GM12878 (cell line): ENCODE data around the gene PLCB2. TPM values are rescaled to one million over a fixed set of nuclear protein-coding genes. Genes with fewer than 3 reads are reported as not detected.
A peak's percentile ranks its signal among the peaks of the same experiment; 100 is the strongest.

ENCODE experiments used
- ATAC-seq: fragments of 200-7000 bp; cut with Tn5 transposase; 3 replicates; pipeline ENCODE4 v1.9.1; 2020; ENCODE audit warnings: mild to moderate bottlenecking, moderate library complexity
- BruUV-seq: library from RNA; stranded (reverse); fragments of 400-500 nt; replicated peaks from 2 replicates; lab custom pipeline; 2021; lab: Mats Ljungman, UMichigan
- CTCF ChIA-PET: fragments of 300-600 bp; sonication (Branson Sonifier 250); formaldehyde crosslinking; extraction: SDS; loops from one replicate; lab custom pipeline; 2021; ENCODE audit warnings: inconsistent platforms; lab: Yijun Ruan, JAX
- POLR2A ChIA-PET: fragments of 350-600 bp; formaldehyde crosslinking; extraction: SDS; loops from one replicate; lab custom pipeline; 2021; ENCODE audit warnings: inconsistent platforms; lab: Charles Lee
- RAD21 ChIA-PET: fragments of 300-600 bp; sonication (Branson Sonifier 250); formaldehyde crosslinking; loops from one replicate; lab custom pipeline; 2023; ENCODE audit warnings: antibody characterized with exemption; ENCODE audit not compliant: unreplicated experiment; lab: Charles Lee
- SMC1A ChIA-PET: fragments of 300-600 bp; sonication (Branson Sonifier 250); formaldehyde crosslinking; loops from one replicate; lab custom pipeline; 2023; ENCODE audit not compliant: unreplicated experiment, uncharacterized antibody; lab: Charles Lee
- DNase-seq: peaks from one replicate; pipeline ENCODE4 v3.0.0-alpha.2; 2011; ENCODE audit warnings: low read depth, low spot score
- FAIRE-seq: peaks from 3 replicates; lab custom pipeline; 2011; peaks lifted over from hg19 to GRCh38; lab: Jason Lieb, UNC
- H2AFZ ChIP-seq: 2 replicates; pipeline ENCODE4 v1.6.0; 2011; ENCODE audit warnings: low read depth, low read length, control low read depth; ENCODE audit not compliant: control insufficient read depth
- H3K27ac ChIP-seq: 2 replicates; pipeline ENCODE4 v1.5.1; 2011; ENCODE audit warnings: control low read depth; ENCODE audit not compliant: control insufficient read depth, insufficient read depth
- H3K27me3 ChIP-seq, 2 experiments: replicated peaks in 1 of 2; 2 replicates each; pipeline versions ENCODE4 v1.6.0 to v1.6.1; 2011; ENCODE audit warnings: low read length in 1 of 2; ENCODE audit not compliant: control insufficient read depth in 2 of 2, insufficient read depth in 2 of 2
- H3K36me3 ChIP-seq, 2 experiments: 2 replicates each; pipeline ENCODE4 v1.5.1; 2011; ENCODE audit warnings: low read length in 1 of 2; ENCODE audit not compliant: control insufficient read depth in 2 of 2, insufficient read depth in 2 of 2
- H3K4me1 ChIP-seq: 2 replicates; pipeline ENCODE4 v1.6.1; 2011; ENCODE audit warnings: mild to moderate bottlenecking, low read length, moderate library complexity, mixed read lengths; ENCODE audit not compliant: control insufficient read depth, insufficient read depth
- H3K4me2 ChIP-seq: 2 replicates; pipeline ENCODE4 v1.6.0; 2011; ENCODE audit warnings: control low read depth; ENCODE audit not compliant: control insufficient read depth, insufficient read depth
- H3K4me3 ChIP-seq: fragments of 200-600 bp; sonication (generic); 2 replicates; pipeline ENCODE4 v1.5.1; 2016
- H3K79me2 ChIP-seq: 2 replicates; pipeline ENCODE4 v1.6.0; 2011; ENCODE audit warnings: low read length; ENCODE audit not compliant: control insufficient read depth, insufficient read depth
- H3K9ac ChIP-seq: 2 replicates; pipeline ENCODE4 v1.8.0; 2011; ENCODE audit warnings: low read length, control low read depth, mixed read lengths; ENCODE audit not compliant: control insufficient read depth, insufficient read depth
- H3K9me3 ChIP-seq: replicated peaks from 3 replicates; pipeline ENCODE4 v1.5.1; 2011; ENCODE audit warnings: mild to moderate bottlenecking, low read length; ENCODE audit not compliant: control insufficient read depth, insufficient read depth
- H4K20me1 ChIP-seq: 2 replicates; pipeline ENCODE4 v1.6.0; 2011; ENCODE audit not compliant: control insufficient read depth, insufficient read depth
- BACH1 ChIP-seq: fragments of 450-650 bp; IDR thresholded peaks from 2 replicates; pipeline ENCODE4 v1.6.1; 2017; ENCODE audit warnings: mild to moderate bottlenecking, borderline replicate concordance
- BCL11A ChIP-seq: IDR thresholded peaks from 2 replicates; pipeline ENCODE4 v1.6.1; 2011; ENCODE audit warnings: low read depth, low read length
- MEF2B ChIP-seq: fragments of 450-650 bp; IDR thresholded peaks from 2 replicates; pipeline ENCODE4 v1.6.1; 2018; ENCODE audit warnings: mild to moderate bottlenecking, moderate library complexity; ENCODE audit not compliant: partially characterized antibody, poor library complexity, severe bottlenecking
- MTA2 ChIP-seq: fragments of 450-650 bp; IDR thresholded peaks from 2 replicates; pipeline ENCODE4 v1.6.1; 2016; ENCODE audit warnings: low read depth, mild to moderate bottlenecking, moderate library complexity
- NKRF ChIP-seq: fragments of 450-650 bp; conservative IDR thresholded peaks from 2 replicates; pipeline ENCODE4 v1.6.1; 2017; ENCODE audit warnings: mild to moderate bottlenecking, moderate library complexity
- PAX8 ChIP-seq: fragments of 450-650 bp; IDR thresholded peaks from 2 replicates; pipeline ENCODE4 v1.6.1; 2017; ENCODE audit warnings: mild to moderate bottlenecking, moderate library complexity
- POLR2AphosphoS2 ChIP-seq: IDR thresholded peaks from 2 replicates; pipeline ENCODE4 v1.6.1; 2011; ENCODE audit warnings: low read depth, mild to moderate bottlenecking, low read length, improper control_type of control experiment, moderate library complexity
- RB1 ChIP-seq: fragments of 450-650 bp; formaldehyde crosslinking; IDR thresholded peaks from 2 replicates; pipeline ENCODE4 v1.6.1; 2017; ENCODE audit warnings: mild to moderate bottlenecking, borderline replicate concordance
- RUNX3 ChIP-seq: IDR thresholded peaks from 2 replicates; pipeline ENCODE4 v1.6.1; 2012; ENCODE audit warnings: low read length, inconsistent platforms
- SIX5 ChIP-seq: IDR thresholded peaks from 2 replicates; pipeline ENCODE4 v1.6.1; 2011; ENCODE audit warnings: mild to moderate bottlenecking, low read depth, low read length, moderate library complexity; ENCODE audit not compliant: severe bottlenecking
- SREBF1 ChIP-seq: IDR thresholded peaks from 2 replicates; pipeline ENCODE4 v1.6.1; 2012; ENCODE audit warnings: mild to moderate bottlenecking, low read length
- TCF3 ChIP-seq: IDR thresholded peaks from 2 replicates; pipeline ENCODE4 v1.6.1; 2012; ENCODE audit warnings: low read depth, mild to moderate bottlenecking, low read length, borderline replicate concordance; ENCODE audit not compliant: insufficient read depth
- ZNF274 ChIP-seq: IDR thresholded peaks from one replicate; pipeline ENCODE4 v1.8.0; 2011; ENCODE audit not compliant: insufficient read length, insufficient read depth
- WGBS: methylation state at CpG from one replicate; pipeline ENCODE4 v1.1.6; 2016; ENCODE audit warnings: low lambda C conversion rate; ENCODE audit not compliant: insufficient replicate concordance, insufficient coverage; ENCODE audit errors: missing lambda C conversion rate; 5-methylcytosine and 5-hydroxymethylcytosine counted together
- in situ Hi-C: fragments of 300-500 bp; cut with MboI; formaldehyde crosslinking; loops from 9 replicates; pipeline ENCODE4 v1.14.3; 2018; ENCODE audit warnings: mixed read lengths
- intact Hi-C: fragments of 100-400 bp; cut with micrococcal nuclease; formaldehyde crosslinking; loops from one replicate; pipeline ENCODE4 v1.14.2; 2022; ENCODE audit not compliant: unreplicated experiment
- polyA plus RNA-seq, 11 experiments: library from polyadenylated mRNA; depleted of rRNA in 4 of 11; unstranded in 6 of 11; stranded (reverse) in 5 of 11; fragments of >200 nt; fragmentation: Nextera tagmentation in 4 of 11; fragmentation: Illumina TruSeq in 1 of 11; extraction: Ambion mirVana in 4 of 11; extraction: Trizol in 1 of 11; gene quantifications; 1 replicate in 1 of 11; 2 replicates in 10 of 11; pipeline versions ENCODE4 v1.2.1 to v1.2.3, GENCODE V29; 2011 to 2016; ENCODE audit warnings: inconsistent platforms in 2 of 11, missing spikeins in 2 of 11, low read depth in 1 of 11
- total RNA-seq, 4 experiments: library from RNA; depleted of rRNA in 3 of 4; stranded (reverse); fragments of >200 nt in 3 of 4; fragmentation: Illumina TruSeq in 1 of 4; extraction: Trizol in 1 of 4; gene quantifications; 2 replicates each; pipeline versions ENCODE4 v1.2.1 to v1.2.3, GENCODE V29; 2013 to 2021

The PLCB2 gene
- total and polyA plus RNA-seq, 10 of the 15 experiments (the other 5 are each of a cell fraction or from before 2014, with no cell fraction given) = 1.2 to 39.4 (median 10.7) TPM

DNA sequence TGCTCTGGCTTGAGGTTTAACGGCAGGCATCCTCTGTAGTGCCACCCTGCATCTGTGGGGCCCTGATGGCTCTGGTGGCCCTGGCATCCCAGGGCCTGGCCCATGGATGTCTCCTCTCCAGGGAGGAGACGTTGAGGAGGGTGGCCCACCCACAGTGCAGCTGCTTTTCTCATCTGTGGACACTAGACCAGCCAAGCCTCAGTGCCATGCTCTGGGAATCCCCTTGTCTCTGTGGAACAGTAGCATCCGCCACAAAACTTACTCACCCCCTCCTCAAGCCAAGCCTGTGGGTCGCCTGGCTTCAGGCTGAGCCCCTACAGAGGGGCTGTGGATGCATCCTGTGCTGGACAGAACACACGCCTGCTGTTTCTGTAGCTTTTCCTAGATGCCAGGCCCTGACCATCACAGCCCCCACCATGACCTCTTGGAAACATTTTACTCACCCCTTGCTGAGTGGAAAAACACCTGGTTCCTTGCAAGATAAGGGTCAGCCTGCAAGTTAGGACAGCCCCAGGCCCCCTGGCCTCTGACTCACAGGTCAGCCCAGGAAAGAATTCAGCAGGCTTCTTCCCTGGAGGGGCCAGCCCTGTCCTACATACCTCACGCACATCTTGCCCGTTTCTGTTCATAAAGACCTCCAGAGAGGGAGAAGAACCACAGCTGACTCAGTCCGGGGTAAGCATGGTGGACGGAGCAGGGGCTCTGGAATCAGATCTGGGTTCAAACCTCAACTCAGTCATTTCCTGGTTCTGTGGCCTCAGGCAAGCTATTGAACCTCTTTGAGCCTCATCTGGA is 49.9 kb downstream of the PLCB2 start:
- 41% methylated on average over 9 of the region's 9 CpGs for WGBS
- Histone ChIP-seq H3K79me2 (no peaks in the 10 kb centered on the region), H3K27ac (no peak overlapping the region), H2AFZ (no peak overlapping the region), H3K9ac (no peak overlapping the region), H3K36me3 (no peaks in the 10 kb centered on the region), H3K27me3 (peaks cover 0 to 3% of the 10 kb centered on the region in 2 experiments; a peak in 1 of 4 replicates), H3K4me1 (peaks cover 3% of the 10 kb centered on the region; the same call in 1 of the 2 replicates), H3K4me2 (no peak overlapping the region), H3K4me3 (no peak overlapping the region), H3K9me3 (no peaks in the 10 kb centered on the region), H4K20me1 (no peaks in the 10 kb centered on the region)
- no TSS peak for BruUV-seq
- SMC1A ChIA-PET = interaction anchor here (1.2 to 1.9 kb wide), 3 partner anchors 15 to 151 kb away, joined by 3 to 5 read pairs (median 4); no protein-coding TSS in a partner anchor
- no peak for FAIRE-seq
- RAD21 ChIA-PET = interaction anchor here (0.9 to 1.3 kb wide), 4 partner anchors 17 to 370 kb away, joined by 3 to 5 read pairs (median 3); no protein-coding TSS in a partner anchor
- CTCF ChIA-PET = interaction anchor here (2.3 to 2.9 kb wide), 2 partner anchors 16 to 40 kb away, joined by 11 read pairs; no protein-coding TSS in a partner anchor
- in situ Hi-C loops = no loop called here
- POLR2A ChIA-PET = no interaction called here
- intact Hi-C loops = no loop called here
- no peak for ATAC-seq
- no peak for TF ChIP-seq BACH1
- no peak for TF ChIP-seq SREBF1
- no peak for DNase-seq

- SMC1A ChIA-PET = interaction anchor here (1.2 to 1.9 kb wide), 3 partner anchors 17 to 150 kb away, joined by 3 to 5 read pairs (median 4); no protein-coding TSS in a partner anchor
- Histone ChIP-seq H3K4me1 (peaks cover 3% of the 10 kb centered on the region; the same call in 1 of the 2 replicates), H3K27me3 (peaks cover 0 to 3% of the 10 kb centered on the region in 2 experiments; a peak in 3 of 4 replicates), H3K27ac (no peak overlapping the region), H3K36me3 (no peaks in the 10 kb centered on the region), H3K9me3 (no peaks in the 10 kb centered on the region), H3K79me2 (no peaks in the 10 kb centered on the region), H3K4me3 (no peak overlapping the region), H2AFZ (peak overlapping the region; percentile 23; the same call in 1 of the 2 replicates), H3K9ac (no peak overlapping the region), H4K20me1 (no peaks in the 10 kb centered on the region), H3K4me2 (no peak overlapping the region)
- FAIRE-seq (no peak), DNase-seq (no peak), ATAC-seq (peak; percentile 33)
- BruUV-seq = no TSS peak
- intact Hi-C loops (no loop called here), in situ Hi-C loops (no loop called here)
- 67% methylated on average over 17 of the region's 17 CpGs for WGBS
- CTCF ChIA-PET = interaction anchor here (1.1 to 2.9 kb wide), 3 partner anchors 13 to 39 kb away, joined by 3 to 11 read pairs (median 3); no protein-coding TSS in a partner anchor
- POLR2A ChIA-PET = no interaction called here
- RAD21 ChIA-PET = interaction anchor here (0.9 kb wide), 1 partner anchor 39 kb away, joined by 5 read pairs; no protein-coding TSS in a partner anchor
- TF ChIP-seq MEF2B = no peak
- no peak for TF ChIP-seq BCL11A
- TF ChIP-seq RUNX3 = no peak
- TF ChIP-seq RB1 = no peak
- TF ChIP-seq MTA2 = no peak
- no peak for TF ChIP-seq SIX5
- TF ChIP-seq NKRF = no peak
- no peak for TF ChIP-seq TCF3
- no peak for TF ChIP-seq POLR2AphosphoS2
- no peak for TF ChIP-seq ZNF274
- TF ChIP-seq PAX8 = no peak
Observed at GRCh38 chr15:40256638-40257235, 51.0 kb downstream of the PLCB2 start.
